Measurements from ENCODE around the gene EIF4G3.

- TF ChIP-seq EP300 (IDR thresholded peaks at IDR 0.05; ENCODE audit: low read depth), result no peak
- TF ChIP-seq CTCF (IDR thresholded peaks at IDR 0.05), result no peak
- TF ChIP-seq POLR2AphosphoS5 (IDR thresholded peaks at IDR 0.05), result no peak
Observed at GRCh38 chr1:21184276-21184675, 7.6 kb upstream of the EIF4G3 start.

Data from transverse colon (tissue), 4 donors.